Epithelial cell of proximal tubule (primary cell): ENCODE measurements around the gene ZNF493. TPM values are rescaled to one million over a fixed set of nuclear protein-coding genes. Genes with fewer than 3 reads are reported as not detected.

Experiments used
- total RNA-seq: library from RNA; depleted of rRNA; stranded (reverse); fragments of >200 nt; gene quantifications from 2 replicates; pipeline ENCODE4 v1.2.3, GENCODE V29; 2015

ZNF493 gene
- total RNA-seq, 1 donor from 2014 or later, result 6.2 TPM

Other genes with a start within 250 kb of the ZNF493 start
- 2.7 and 9.8 TPM in 2 replicates for gene ZNF708, start 67.7 kb upstream of the ZNF493 start, total RNA-seq
- gene ZNF738, start 38.1 kb upstream of the ZNF493 start, total RNA-seq, result 15.0 and 17.8 TPM in 2 replicates
- gene ZNF429, start 108.5 kb downstream of the ZNF493 start, total RNA-seq, result 3.5 and 17.1 TPM in 2 replicates